Stomach (tissue), 9 donors: Measurements from ENCODE around the gene C1orf74. TPM values are rescaled to one million over a fixed set of nuclear protein-coding genes. Genes with fewer than 3 reads are reported as not detected.

ENCODE experiments used
- DNase-seq, 2 donors: peaks; one replicate each; pipeline versions ENCODE4 v3.0.0 to v3.0.0-alpha.2; 2013 to 2019
- H3K27ac ChIP-seq, 5 donors: fragments of 200-600 bp in 4 of 5; sonication (generic) in 4 of 5; one replicate each; pipeline ENCODE4 v1.5.1; 2013 to 2019; ENCODE audit warnings: mild to moderate bottlenecking in 1 of 5, moderate library complexity in 1 of 5
- H3K27me3 ChIP-seq, 3 donors: fragments of 200-600 bp; sonication (generic); one replicate each; pipeline ENCODE4 v1.5.1; 2017 to 2019; ENCODE audit warnings: mixed run types in 1 of 3
- H3K36me3 ChIP-seq, 4 donors: fragments of 200-600 bp; sonication (generic); 1 replicate in 3 of 4; 2 replicates in 1 of 4; pipeline ENCODE4 v1.5.1; 2016 to 2019
- H3K4me1 ChIP-seq, 4 donors: fragments of 200-600 bp; sonication (generic); one replicate each; pipeline ENCODE4 v1.5.1; 2016 to 2019
- H3K4me3 ChIP-seq, 4 donors: fragments of 200-600 bp; sonication (generic) in 3 of 4; one replicate each; pipeline ENCODE4 v1.5.1; 2016 to 2019; ENCODE audit warnings: mild to moderate bottlenecking in 1 of 4
- H3K9me3 ChIP-seq, 4 donors: fragments of 200-600 bp; sonication (generic); one replicate each; pipeline ENCODE4 v1.5.1; 2016 to 2019
- CTCF ChIP-seq, 7 experiments: fragments of 450-650 bp in 4 of 7; fragments of 200-600 bp in 3 of 7; sonication (generic) in 3 of 7; IDR thresholded peaks; one replicate each; pipeline ENCODE4 v1.5.1; 2016 to 2019; ENCODE audit warnings: antibody characterized with exemption in 7 of 7, control low read depth in 2 of 7, mild to moderate bottlenecking in 1 of 7
- EP300 ChIP-seq: sonication (generic); formaldehyde crosslinking; IDR thresholded peaks from one replicate; pipeline ENCODE4 v1.6.1; 2017; ENCODE audit warnings: antibody characterized with exemption
- POLR2A ChIP-seq, 4 donors: fragments of 450-650 bp; IDR thresholded peaks; one replicate each; pipeline ENCODE4 v1.6.1; 2016; ENCODE audit warnings: antibody characterized with exemption in 4 of 4, control low read depth in 2 of 4, mild to moderate bottlenecking in 1 of 4, moderate library complexity in 1 of 4
- POLR2AphosphoS5 ChIP-seq, 3 donors: sonication (generic); formaldehyde crosslinking; IDR thresholded peaks; one replicate each; pipeline ENCODE4 v1.6.1; 2016; ENCODE audit warnings: antibody characterized with exemption in 3 of 3
- WGBS, 5 donors: extraction: QIAGEN DNeasy Blood & Tissue Kit in 3 of 5; methylation state at CpG; one replicate each; pipeline versions ENCODE4 v1.1.5 to v1.1.7; 2013 to 2018; 5-methylcytosine and 5-hydroxymethylcytosine counted together
- intact Hi-C: fragments of 100-400 bp; cut with DNase I; formaldehyde crosslinking; loops from one replicate; pipeline ENCODE4 v1.15.1; 2023; ENCODE audit warnings: low total_unique reads
- polyA plus RNA-seq, 3 donors: library from polyadenylated mRNA; stranded (reverse); fragments of 200-250 nt; gene quantifications; one replicate each; pipeline ENCODE4 v1.2.3, GENCODE V29; 2013
- total RNA-seq, 5 donors: library from RNA; depleted of rRNA; stranded (reverse); fragments of >200 nt; gene quantifications; one replicate each; pipeline versions ENCODE4 v1.1.0 to v1.2.3, GENCODE V29; 2014 to 2016
- donor health status: healthy with polysubstance abuse.
- donor health status: Bipolar disorder and iron deficiency.
- donor health status: healthy.

Gene C1orf74
- total and polyA plus RNA-seq, 8 donors = 0.72 to 3.6 (median 1.5) TPM; not detected in 1

DNA sequence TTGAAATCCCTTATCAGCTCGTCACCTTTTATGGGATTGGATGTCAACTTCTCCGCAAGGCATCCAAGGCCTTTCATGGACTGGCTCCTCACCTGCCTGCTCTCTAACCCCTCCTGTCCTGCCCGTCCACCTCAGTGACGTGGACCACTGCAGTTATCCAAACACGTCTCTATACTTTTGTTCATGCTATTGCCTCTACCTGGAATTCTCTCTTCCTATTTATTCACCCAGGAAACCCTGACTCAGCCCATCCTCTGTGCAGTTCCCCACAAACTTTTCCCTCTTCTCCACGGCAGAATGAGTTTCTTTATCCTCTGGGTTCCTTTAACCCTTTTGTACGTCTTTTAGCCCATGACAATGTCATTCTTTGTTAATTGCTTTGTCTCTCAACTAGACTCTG is 38.3 kb upstream of the C1orf74 start:
- H3K36me3 ChIP-seq = no peaks in the 10 kb centered on the region
- H3K4me1 ChIP-seq = peaks cover 4 to 11% (median 9%) of the 10 kb centered on the region in 4 donors
- TF ChIP-seq POLR2A (IDR thresholded peaks at IDR 0.05) = no peak
- TF ChIP-seq EP300 = no peak
- TF ChIP-seq POLR2AphosphoS5 (IDR thresholded peaks at IDR 0.05) = no peak
- TF ChIP-seq CTCF (IDR thresholded peaks at IDR 0.05) = no peak
- intact Hi-C loops = no loop called here
- no peak overlapping the region for H3K4me3 ChIP-seq
- DNase-seq = no peak
- H3K27ac ChIP-seq = no peak overlapping the region
- H3K27me3 ChIP-seq = peaks cover 0 to 7% (median 3%) of the 10 kb centered on the region in 3 donors
- no peaks in the 10 kb centered on the region for H3K9me3 ChIP-seq
- whole genome bisulfite sequencing, 5 donors = 40 to 59% (median 48%) methylated on average over 7 of the region's 7 CpGs

GRCh38 chr1:209820986-209821385 is 36.6 kb upstream of the C1orf74 start:
- intact Hi-C loops = no loop called here
- no peaks in the 10 kb centered on the region for H3K36me3 ChIP-seq
- TF ChIP-seq POLR2A (IDR thresholded peaks at IDR 0.05) (no peak), CTCF (IDR thresholded peaks at IDR 0.05) (no peak), EP300 (no peak), POLR2AphosphoS5 (IDR thresholded peaks at IDR 0.05) (no peak)
- H3K27me3 ChIP-seq = peaks cover 0 to 7% (median 3%) of the 10 kb centered on the region in 3 donors
- H3K27ac ChIP-seq = no peak overlapping the region
- 39 to 55% (median 44%) methylated on average over 4 of the region's 4 CpGs for WGBS, 5 donors
- peaks cover 0 to 9% (median 4%) of the 10 kb centered on the region in 4 donors for H3K4me1 ChIP-seq
- H3K4me3 ChIP-seq = no peak overlapping the region
- DNase-seq = no peak
- H3K9me3 ChIP-seq = no peaks in the 10 kb centered on the region

GRCh38 chr1:209819058-209819457 is 34.7 kb upstream of the C1orf74 start:
- no peaks in the 10 kb centered on the region for H3K36me3 ChIP-seq
- peaks cover 0 to 7% (median 3%) of the 10 kb centered on the region in 3 donors for H3K27me3 ChIP-seq
- no peak overlapping the region for H3K4me3 ChIP-seq
- TF ChIP-seq POLR2AphosphoS5 (IDR thresholded peaks at IDR 0.05) (no peak), EP300 (no peak), CTCF (IDR thresholded peaks at IDR 0.05) (no peak), POLR2A (IDR thresholded peaks at IDR 0.05) (no peak)
- H3K4me1 ChIP-seq = peaks cover 0 to 9% (median 4%) of the 10 kb centered on the region in 4 donors
- no peak overlapping the region for H3K27ac ChIP-seq
- intact Hi-C loops = no loop called here
- WGBS, 5 donors = 17 to 82% (median 23%) methylated on average over 1 of the region's 1 CpG
- no peak for DNase-seq
- no peaks in the 10 kb centered on the region for H3K9me3 ChIP-seq

- intact Hi-C loops = no loop called here
- TF ChIP-seq EP300 = no peak
- TF ChIP-seq POLR2AphosphoS5 (IDR thresholded peaks at IDR 0.05) = no peak
- no peak for TF ChIP-seq CTCF (IDR thresholded peaks at IDR 0.05)
- no peak for TF ChIP-seq POLR2A (IDR thresholded peaks at IDR 0.05)
- H3K4me1 ChIP-seq = peaks cover 0 to under 1% (median under 1%) of the 10 kb centered on the region in 4 donors
- no peaks in the 10 kb centered on the region for H3K36me3 ChIP-seq
- 85 to 100% (median 92%) methylated on average over 1 of the region's 1 CpG for WGBS, 5 donors
- no peaks in the 10 kb centered on the region for H3K9me3 ChIP-seq
- peaks cover 0 to 7% (median 3%) of the 10 kb centered on the region in 3 donors for H3K27me3 ChIP-seq
- DNase-seq = no peak
- no peak overlapping the region for H3K4me3 ChIP-seq
- H3K27ac ChIP-seq = no peak overlapping the region
These were observed 33.3 kb upstream of the C1orf74 start for GRCh38 chr1:209817691-209818090.
